HG03108 (cell line): ENCODE measurements around the gene HSPB6.
"Not testable (repeated sequence)": the region's sequence is repeated elsewhere in the genome, so short reads cannot be mapped to it uniquely, and the experiment has no call there.

Experiments
- ATAC-seq: cut with Tn5 transposase; IDR thresholded peaks from one replicate; pipeline ENCODE4 v1.9.1; 2021; ENCODE audit warnings: moderate library complexity; ENCODE audit not compliant: unreplicated experiment

The HSPB6 gene

DNA sequence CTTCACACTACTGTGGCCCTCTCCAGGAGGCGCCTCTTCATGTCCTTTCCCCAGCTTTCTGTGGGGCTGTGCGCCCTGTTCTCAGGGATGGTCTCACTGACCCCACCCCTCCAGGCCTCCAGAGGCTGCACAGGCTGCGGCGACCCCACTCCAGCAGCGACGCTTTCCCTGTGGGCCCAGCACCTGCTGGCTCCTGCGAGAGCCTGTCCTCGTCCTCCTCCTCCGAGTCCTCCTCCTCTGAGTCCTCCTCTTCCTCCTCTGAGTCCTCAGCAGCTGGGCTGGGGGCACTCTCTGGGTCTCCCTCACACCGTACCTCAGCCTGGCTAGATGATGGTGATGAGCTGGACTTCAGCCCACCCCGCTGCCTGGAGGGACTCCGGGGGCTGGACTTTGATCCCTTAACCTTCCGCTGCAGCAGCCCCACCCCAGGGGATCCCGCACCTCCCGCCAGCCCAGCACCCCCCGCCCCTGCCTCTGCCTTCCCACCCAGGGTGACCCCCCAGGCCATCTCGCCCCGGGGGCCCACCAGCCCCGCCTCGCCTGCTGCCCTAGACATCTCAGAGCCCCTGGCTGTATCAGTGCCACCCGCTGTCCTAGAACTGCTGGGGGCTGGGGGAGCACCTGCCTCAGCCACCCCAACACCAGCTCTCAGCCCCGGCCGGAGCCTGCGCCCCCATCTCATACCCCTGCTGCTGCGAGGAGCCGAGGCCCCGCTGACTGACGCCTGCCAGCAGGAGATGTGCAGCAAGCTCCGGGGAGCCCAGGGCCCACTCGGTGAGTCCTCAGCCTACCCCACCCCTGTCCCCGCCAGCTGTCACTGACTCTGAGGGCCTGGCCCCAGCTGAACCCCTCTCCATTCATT, 29.7 kb upstream of the HSPB6 start:
- no peak for ATAC-seq

- no peak for ATAC-seq
These were observed 28.5 kb upstream of the HSPB6 start for GRCh38 chr19:35785339-35785627.

- no peak for ATAC-seq
These were observed 27.9 kb upstream of the HSPB6 start for GRCh38 chr19:35784503-35785338.

GRCh38 chr19:35783469-35784434, 26.9 kb upstream of the HSPB6 start:
- ATAC-seq = no peak

DNA sequence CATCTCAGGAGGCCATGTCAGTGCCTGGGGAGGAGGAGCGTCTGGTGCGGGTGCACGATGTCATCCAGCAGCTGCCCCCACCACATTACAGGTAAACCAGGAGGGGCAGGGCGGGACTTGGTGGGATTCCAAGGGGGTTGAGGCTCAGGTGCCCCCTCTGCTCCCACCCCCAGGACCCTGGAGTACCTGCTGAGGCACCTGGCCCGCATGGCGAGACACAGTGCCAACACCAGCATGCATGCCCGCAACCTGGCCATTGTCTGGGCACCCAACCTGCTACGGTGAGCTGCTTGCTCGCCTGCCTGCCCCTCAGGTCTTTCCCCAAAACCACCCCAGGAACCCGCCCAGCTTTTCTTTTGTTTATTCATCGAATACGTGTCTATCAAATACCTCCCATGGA, 25.8 kb upstream of the HSPB6 start:
- ATAC-seq = no peak

DNA sequence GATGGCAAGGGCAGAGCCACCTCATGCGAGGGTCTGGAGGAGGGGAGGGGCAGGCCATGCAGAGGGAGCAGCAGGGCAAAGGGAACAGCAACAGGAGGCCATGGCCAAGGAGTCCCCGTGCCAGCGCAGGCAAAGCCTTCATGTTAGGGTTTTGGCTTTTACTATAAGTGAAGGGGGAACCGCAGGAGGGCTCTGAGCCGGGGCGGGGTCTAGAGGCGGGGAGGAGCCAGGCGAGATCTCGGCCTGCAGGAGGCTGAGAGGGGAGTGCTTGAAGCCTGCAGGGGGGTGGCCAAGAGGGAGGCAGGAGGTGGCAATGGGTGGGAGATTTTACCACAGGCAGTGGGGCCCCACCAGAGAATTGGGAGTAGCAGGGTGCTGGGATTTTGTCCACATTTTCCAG, 24.8 kb upstream of the HSPB6 start:
- no peak for ATAC-seq

- no peak for ATAC-seq
These were observed 23.9 kb upstream of the HSPB6 start for GRCh38 chr19:35780717-35781116.

- ATAC-seq = no peak
These were observed 23.2 kb upstream of the HSPB6 start for GRCh38 chr19:35780058-35780457.

DNA sequence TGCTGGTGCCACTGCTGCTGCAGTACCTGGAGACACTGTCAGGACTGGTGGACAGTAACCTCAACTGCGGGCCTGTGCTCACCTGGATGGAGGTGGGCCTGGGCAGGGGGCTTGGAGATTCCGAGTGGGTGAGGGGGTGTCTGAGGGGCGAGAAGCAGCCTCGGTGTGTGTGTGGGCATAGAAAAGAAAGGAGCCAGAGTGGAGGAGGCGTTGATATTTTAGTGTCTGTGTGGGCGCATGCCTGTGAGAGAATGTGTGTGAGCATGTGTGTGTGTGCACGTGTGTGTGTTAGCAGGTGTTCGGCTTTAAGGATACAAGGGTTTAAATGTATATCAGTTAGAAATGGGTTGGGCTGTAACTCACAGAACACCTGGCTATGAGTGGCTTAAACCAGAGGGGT, 22.2 kb upstream of the HSPB6 start:
- ATAC-seq = no peak

DNA sequence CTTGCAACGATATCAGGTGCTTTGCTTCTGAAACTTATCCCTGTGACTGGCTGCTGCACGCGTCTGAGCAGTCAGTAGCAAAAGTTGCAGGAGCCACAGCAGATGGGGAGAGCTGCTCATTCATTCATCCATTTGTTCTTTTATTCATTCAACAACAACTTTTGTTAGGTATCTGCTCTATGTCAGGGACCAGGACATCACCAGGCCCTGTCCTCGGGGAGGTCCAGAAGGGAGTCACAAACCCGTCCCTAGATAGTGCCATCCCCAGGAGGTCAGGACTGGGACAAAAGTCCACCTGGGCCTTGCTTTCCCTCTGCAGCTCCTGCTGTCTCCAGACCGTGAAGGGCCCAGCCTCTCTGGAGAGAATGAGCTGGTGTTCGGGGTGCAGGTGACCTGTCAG, 21.1 kb upstream of the HSPB6 start:
- ATAC-seq = no peak

DNA sequence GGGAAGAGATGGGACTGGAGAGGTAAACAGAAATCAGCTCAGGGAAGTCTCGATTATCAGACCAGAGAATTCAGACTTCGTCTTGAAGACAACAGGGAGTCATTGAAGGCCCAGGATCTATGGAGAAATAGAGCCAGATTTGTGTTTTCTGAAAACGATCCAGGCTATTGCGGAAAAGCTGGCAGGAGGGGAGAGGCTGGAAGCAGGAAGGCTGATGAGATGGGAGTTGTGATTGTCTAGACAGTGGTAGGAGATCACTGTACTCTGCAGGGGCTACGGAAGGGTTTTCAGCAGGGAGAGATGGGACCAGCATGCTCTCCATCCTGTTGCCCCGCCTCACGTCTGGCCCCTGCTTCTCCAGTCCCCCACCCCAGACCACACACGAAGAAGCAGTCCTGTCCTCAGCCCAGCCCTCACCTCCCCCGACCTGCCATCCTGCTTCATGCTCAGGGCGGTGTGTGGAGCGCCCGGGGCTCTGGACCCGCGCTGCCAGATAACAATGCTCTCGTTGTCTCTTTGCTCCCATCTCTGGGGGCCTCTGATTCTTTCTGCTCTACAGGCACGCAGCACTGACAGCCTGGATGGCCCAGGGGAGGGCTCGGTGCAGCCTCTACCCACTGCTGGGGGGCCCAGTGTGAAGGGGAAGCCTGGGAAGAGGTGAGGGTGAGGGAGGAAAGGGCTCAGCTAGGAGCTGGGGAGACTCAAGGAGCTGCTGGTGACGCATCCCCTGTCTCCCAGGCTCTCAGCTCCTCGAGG, 20.4 kb upstream of the HSPB6 start:
- no peak for ATAC-seq

DNA sequence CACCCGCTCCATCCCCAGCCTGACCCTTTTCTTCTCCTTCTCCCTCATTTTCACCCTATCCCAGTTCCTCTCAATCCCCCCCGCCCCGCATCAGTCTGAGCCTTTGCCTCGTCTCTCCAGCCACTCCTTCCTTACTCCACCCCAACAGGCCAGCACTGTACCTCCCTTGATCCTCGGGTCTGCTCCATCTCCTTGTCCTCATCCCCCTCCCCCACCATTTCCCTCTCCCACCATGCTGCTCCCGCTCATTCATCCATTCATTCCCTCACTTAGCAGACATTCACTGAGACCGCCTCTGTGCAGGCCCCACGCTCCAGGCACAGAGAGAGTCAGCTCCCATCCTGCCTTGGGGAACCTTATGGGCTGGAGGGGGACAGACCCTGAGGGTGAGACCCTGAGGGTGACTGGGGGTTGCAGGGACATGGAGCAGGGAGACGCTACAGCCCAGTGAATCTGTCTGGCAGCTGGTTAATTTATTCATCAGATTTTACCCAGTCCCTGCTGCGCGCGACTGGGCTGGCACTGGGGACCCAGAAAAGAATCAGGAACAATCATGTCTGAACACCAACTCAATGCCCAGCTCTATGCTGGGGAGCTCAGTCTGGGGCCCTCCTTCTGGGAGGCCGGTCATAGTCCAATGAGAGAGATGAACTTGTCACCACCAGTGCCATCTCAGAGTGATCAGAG, 19.4 kb upstream of the HSPB6 start:
- ATAC-seq = no peak

GRCh38 chr19:35775298-35776101, 18.7 kb upstream of the HSPB6 start, which contains the start of gene ARHGAP33:
Gene ARHGAP33 (plus strand): TSS chr19:35775564. CDS start chr19:35775659, 95 bp downstream.
- peak; percentile 94 for ATAC-seq

GRCh38 chr19:35775046-35775297, 18.1 kb upstream of the HSPB6 start:
- ATAC-seq = no peak

GRCh38 chr19:35774274-35775045, 17.6 kb upstream of the HSPB6 start:
- ATAC-seq = no peak

GRCh38 chr19:35773020-35773806, 16.4 kb upstream of the HSPB6 start:
- ATAC-seq = no peak

DNA sequence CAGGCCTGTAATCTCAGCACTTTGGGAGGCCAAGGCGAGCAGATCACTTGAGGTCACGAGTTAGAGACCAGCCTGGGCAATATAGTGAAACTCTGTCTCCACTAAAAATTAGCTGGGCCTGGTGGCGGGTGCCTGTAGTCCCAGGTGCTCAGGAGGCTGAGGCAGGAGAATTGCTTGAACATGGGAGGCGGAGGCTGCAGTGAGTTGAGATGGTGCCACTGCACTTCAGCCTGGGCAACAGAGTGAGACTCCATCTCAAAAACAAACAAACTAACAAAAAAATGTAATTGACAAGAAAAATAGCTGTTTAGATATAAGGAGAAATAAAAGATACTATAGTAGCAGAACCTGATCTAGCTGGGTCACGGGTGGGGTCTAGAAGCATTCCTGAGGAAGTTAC, 15.5 kb upstream of the HSPB6 start:
- not testable (repeated sequence) for ATAC-seq

DNA sequence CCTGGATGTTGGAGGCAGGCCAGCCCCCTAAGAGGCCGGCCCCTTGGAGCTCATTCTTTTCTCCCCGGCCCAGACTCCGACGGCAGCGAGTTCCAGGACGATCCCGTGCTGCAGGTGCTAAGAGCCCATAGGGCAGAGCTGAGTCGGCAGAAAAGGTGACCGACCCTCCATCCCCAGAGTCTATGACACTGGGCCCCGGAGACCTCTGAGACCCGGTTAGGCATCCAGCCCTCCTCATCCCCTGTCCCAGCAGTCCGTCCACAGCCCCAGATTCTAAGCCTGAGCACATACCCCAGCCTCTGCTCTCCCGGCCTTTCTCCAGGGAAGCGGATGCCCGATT, 11.2 kb upstream of the HSPB6 start:
- ATAC-seq = no peak
